K562 (cell line): ENCODE data around the gene DPAGT1. TPM values are rescaled to one million over a fixed set of nuclear protein-coding genes. Genes with fewer than 3 reads are reported as not detected.

Experiments used
- ATF1 ChIP-seq, 2 experiments: fragments of 450-650 bp in 1 of 2; IDR thresholded peaks; 2 replicates each; pipeline ENCODE4 v1.6.1; 2016; ENCODE audit warnings: missing compliant biosample characterization in 1 of 2, missing genetic modification characterization in 1 of 2
- ETV1 ChIP-seq: fragments of 450-650 bp; conservative IDR thresholded peaks from 2 replicates; pipeline ENCODE4 v1.6.1; 2016; ENCODE audit warnings: missing genetic modification characterization, control low read depth, low read depth, missing compliant biosample characterization
- GABPB2 ChIP-seq: fragments of 250-450 bp; sonication (Bioruptor Pico); conservative IDR thresholded peaks from 2 replicates; pipeline ENCODE4 v1.5.1; 2021; ENCODE audit warnings: mild to moderate bottlenecking
- RBM34 ChIP-seq: fragments of 200-400 bp; formaldehyde crosslinking; IDR thresholded peaks from 2 replicates; pipeline ENCODE4 v1.6.1; 2018; ENCODE audit warnings: low read length, borderline replicate concordance; ENCODE audit not compliant: insufficient read depth
- RCOR1 ChIP-seq, 2 experiments: IDR thresholded peaks; 2 replicates each; pipeline ENCODE4 v1.6.1; 2012; ENCODE audit warnings: low read depth in 2 of 2, low read length in 2 of 2, borderline replicate concordance in 1 of 2, improper control_type of control experiment in 1 of 2
- SIRT6 ChIP-seq: IDR thresholded peaks from one replicate; pipeline ENCODE4 v1.6.1; 2012; ENCODE audit warnings: low read depth, mild to moderate bottlenecking, control low read depth, inconsistent platforms, low read length, moderate library complexity
- SMAD4 ChIP-seq: fragments of 250-450 bp; sonication (Bioruptor Pico); conservative IDR thresholded peaks from 2 replicates; pipeline ENCODE4 v1.8.0; 2021; ENCODE audit warnings: inconsistent platforms, mild to moderate bottlenecking, moderate library complexity
- SNIP1 ChIP-seq: fragments of 450-650 bp; IDR thresholded peaks from 2 replicates; pipeline ENCODE4 v1.7.1; 2017; ENCODE audit warnings: low read depth, mild to moderate bottlenecking
- TCF3 ChIP-seq: sonication (generic); formaldehyde crosslinking; IDR thresholded peaks from 2 replicates; pipeline ENCODE4 v1.4.0; 2020; ENCODE audit warnings: mild to moderate bottlenecking, missing genetic modification reagents
- TRIM24 ChIP-seq, 2 experiments: fragments of 450-650 bp; IDR thresholded peaks; 2 replicates each; pipeline ENCODE4 v1.6.1; 2016
- ZFP36 ChIP-seq: fragments of 150-350 bp; IDR thresholded peaks from 2 replicates; pipeline ENCODE4 v1.6.1; 2018; ENCODE audit warnings: low read length, low read depth; ENCODE audit not compliant: partially characterized antibody
- ZNF140 ChIP-seq: fragments of 250-450 bp; sonication (Bioruptor Pico); IDR thresholded peaks from 2 replicates; pipeline ENCODE4 v1.8.0; 2021; ENCODE audit warnings: moderate library complexity, mild to moderate bottlenecking, inconsistent platforms
- ZNF24 ChIP-seq: fragments of 450-650 bp; IDR thresholded peaks from 2 replicates; pipeline ENCODE4 v1.6.1; 2016
- ZNF444 ChIP-seq: fragments of 250-450 bp; sonication (Bioruptor Pico); IDR thresholded peaks from 2 replicates; pipeline ENCODE4 v1.4.0; 2020; ENCODE audit warnings: mild to moderate bottlenecking, moderate library complexity
- polyA plus RNA-seq, 8 experiments: library from polyadenylated mRNA; depleted of rRNA in 4 of 8; stranded (reverse) in 5 of 8; unstranded in 3 of 8; fragments of >200 nt; fragmentation: Nextera tagmentation in 2 of 8; fragmentation: Illumina TruSeq in 1 of 8; extraction: Ambion mirVana in 2 of 8; extraction: Trizol in 1 of 8; gene quantifications; 2 replicates each; pipeline versions ENCODE4 v1.2.1 to v1.2.3, GENCODE V29; 2011 to 2014; ENCODE audit warnings: inconsistent platforms in 1 of 8, missing spikeins in 1 of 8
- total RNA-seq, 7 experiments: library from RNA; depleted of rRNA in 6 of 7; stranded (reverse); fragments of >200 nt in 6 of 7; fragmentation: Illumina TruSeq in 2 of 7; extraction: Trizol in 2 of 7; gene quantifications; 2 replicates each; pipeline versions ENCODE4 v1.2.1 to v1.2.3, GENCODE V29; 2011 to 2021; ENCODE audit warnings: low replicate concordance in 1 of 7
- TF ChIP-seq, protein P1 (sequence below), 2 experiments: fragments of 450-650 bp; IDR thresholded peaks; 2 replicates each; pipeline ENCODE4 v1.6.1; 2016; ENCODE audit warnings: mild to moderate bottlenecking in 2 of 2, borderline replicate concordance in 1 of 2, low read depth in 1 of 2, moderate library complexity in 1 of 2
- TF ChIP-seq, protein P2 (sequence below): IDR thresholded peaks from 3 replicates; pipeline ENCODE4 v1.6.1; 2011; ENCODE audit warnings: borderline replicate concordance, mild to moderate bottlenecking; ENCODE audit not compliant: insufficient read length, insufficient read depth
- TF ChIP-seq, protein P3 (sequence below), 2 experiments: fragments of 250-450 bp in 1 of 2; fragments of 450-650 bp in 1 of 2; sonication (Bioruptor Pico) in 1 of 2; IDR thresholded peaks; 2 replicates each; pipeline versions ENCODE4 v1.6.1 to v1.8.0; 2016 to 2021; ENCODE audit warnings: mild to moderate bottlenecking in 2 of 2, moderate library complexity in 2 of 2, missing compliant biosample characterization in 1 of 2, missing genetic modification characterization in 1 of 2
- TF ChIP-seq, protein P4 (sequence below): sonication (generic); formaldehyde crosslinking; IDR thresholded peaks from 2 replicates; pipeline ENCODE4 v1.9.0; 2022; ENCODE audit warnings: mild to moderate bottlenecking, missing genetic modification reagents

Gene DPAGT1
- total and polyA plus RNA-seq, 9 of the 15 experiments (the other 6 are each of a cell fraction or from before 2014, with no cell fraction given), result 29.9 to 135 (median 85.0) TPM

DNA sequence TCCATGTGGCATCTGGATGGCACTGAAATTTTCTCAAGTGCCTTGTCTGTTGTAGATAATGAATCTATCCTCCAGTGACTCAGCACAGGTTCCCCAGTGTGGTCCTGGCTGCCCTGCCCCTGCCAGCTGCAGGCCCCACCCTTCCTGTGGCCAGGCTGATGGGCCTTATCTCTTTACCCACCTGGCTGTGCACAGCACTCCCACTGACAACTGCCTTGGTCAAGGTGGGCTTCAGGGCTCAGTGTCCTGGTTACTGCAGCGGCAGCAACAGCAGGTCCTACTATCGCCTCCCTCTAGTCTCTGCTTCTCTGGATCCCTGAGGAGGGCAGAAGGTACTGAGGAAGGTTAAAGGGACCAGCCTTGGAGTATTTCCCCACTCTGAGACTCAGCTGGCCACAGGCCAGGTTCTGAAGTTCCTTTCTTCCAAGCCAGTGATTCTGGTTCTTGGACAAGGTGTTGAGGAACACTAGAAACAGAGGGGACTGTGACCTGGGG lies 13.9 kb downstream of the DPAGT1 start (continued):
- TF ChIP-seq, protein P1, sequence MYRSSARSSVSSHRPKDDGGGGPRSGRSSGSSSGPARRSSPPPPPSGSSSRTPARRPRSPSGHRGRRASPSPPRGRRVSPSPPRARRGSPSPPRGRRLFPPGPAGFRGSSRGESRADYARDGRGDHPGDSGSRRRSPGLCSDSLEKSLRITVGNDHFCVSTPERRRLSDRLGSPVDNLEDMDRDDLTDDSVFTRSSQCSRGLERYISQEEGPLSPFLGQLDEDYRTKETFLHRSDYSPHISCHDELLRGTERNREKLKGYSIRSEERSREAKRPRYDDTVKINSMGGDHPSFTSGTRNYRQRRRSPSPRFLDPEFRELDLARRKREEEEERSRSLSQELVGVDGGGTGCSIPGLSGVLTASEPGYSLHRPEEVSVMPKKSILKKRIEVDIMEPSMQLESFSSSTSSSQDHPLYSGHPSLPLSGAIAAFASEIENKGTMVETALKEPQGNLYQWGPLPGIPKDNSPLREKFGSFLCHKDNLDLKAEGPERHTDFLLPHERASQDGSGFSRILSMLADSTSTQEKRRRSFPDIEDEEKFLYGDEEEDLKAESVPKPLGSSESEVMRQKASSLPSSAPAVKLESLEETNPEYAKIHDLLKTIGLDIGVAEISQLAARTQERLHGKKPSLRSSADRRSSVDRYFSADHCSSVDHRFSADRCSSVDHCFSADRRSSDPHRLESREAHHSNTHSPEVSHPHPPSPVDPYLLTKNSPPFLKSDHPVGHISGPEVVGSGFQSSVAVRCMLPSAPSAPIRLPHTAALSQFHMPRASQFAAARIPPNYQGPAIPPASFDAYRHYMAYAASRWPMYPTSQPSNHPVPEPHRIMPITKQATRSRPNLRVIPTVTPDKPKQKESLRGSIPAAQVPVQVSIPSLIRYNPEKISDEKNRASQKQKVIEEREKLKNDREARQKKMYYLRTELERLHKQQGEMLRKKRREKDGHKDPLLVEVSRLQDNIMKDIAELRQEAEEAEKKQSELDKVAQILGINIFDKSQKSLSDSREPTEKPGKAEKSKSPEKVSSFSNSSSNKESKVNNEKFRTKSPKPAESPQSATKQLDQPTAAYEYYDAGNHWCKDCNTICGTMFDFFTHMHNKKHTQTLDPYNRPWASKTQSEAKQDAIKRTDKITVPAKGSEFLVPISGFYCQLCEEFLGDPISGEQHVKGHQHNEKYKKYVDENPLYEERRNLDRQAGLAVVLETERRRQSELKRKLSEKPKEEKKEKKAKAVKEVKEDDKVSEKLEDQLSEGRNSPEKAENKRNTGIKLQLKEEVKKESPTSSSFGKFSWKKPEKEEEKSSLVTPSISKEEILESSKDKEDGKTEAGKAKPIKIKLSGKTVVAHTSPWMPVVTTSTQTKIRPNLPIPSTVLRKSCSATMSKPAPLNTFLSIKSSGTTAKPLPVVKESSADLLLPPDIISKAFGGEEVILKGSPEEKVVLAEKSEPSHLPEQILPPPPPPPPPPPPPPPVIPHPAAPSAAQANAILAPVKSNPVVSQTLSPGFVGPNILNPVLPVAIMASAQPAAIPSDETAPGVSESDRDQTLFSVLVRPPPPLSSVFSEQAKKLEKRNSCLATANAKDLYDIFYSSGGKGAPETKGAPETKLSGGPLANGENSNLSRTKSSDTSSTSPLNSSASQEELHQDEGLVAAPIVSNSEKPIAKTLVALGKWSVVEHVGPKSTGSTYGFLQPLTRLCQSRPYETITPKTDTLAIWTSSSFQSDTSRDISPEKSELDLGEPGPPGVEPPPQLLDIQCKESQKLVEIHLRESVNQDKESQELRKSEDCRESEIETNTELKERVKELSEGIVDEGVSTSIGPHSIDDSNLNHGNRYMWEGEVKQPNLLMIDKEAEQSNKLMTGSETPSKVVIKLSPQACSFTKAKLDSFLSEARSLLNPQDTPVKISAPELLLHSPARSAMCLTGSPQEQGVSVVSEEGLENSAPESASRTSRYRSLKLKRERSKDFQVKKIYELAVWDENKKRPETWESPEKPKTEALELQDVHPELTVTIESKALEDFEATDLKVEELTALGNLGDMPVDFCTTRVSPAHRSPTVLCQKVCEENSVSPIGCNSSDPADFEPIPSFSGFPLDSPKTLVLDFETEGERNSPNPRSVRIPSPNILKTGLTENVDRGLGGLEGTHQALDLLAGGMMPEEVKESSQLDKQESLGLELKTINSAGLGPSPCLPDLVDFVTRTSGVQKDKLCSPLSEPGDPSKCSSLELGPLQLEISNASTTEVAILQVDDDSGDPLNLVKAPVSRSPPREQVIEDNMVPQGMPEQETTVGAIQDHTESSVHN (IDR thresholded peaks at IDR 0.05; ENCODE audit: borderline replicate concordance in 1 of 2, low read depth in 1 of 2), result peak in 1 of 2 experiments; percentile 70; a peak in 2 of 4 replicates
- no peak for TF ChIP-seq SIRT6
- TF ChIP-seq ATF1 (CRISPR knock-in tag; IDR thresholded peaks at IDR 0.05), result no peak
- peak; percentile 74 for TF ChIP-seq ATF1 (tag; IDR thresholded peaks at IDR 0.05)
- TF ChIP-seq ZFP36, result no peak
- TF ChIP-seq, protein P2, sequence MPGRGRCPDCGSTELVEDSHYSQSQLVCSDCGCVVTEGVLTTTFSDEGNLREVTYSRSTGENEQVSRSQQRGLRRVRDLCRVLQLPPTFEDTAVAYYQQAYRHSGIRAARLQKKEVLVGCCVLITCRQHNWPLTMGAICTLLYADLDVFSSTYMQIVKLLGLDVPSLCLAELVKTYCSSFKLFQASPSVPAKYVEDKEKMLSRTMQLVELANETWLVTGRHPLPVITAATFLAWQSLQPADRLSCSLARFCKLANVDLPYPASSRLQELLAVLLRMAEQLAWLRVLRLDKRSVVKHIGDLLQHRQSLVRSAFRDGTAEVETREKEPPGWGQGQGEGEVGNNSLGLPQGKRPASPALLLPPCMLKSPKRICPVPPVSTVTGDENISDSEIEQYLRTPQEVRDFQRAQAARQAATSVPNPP, result no peak
- no peak for TF ChIP-seq ZNF444 (CRISPR knock-in tag)
- no peak for TF ChIP-seq ZNF140 (CRISPR knock-in tag)
- peak; percentile 100 for TF ChIP-seq TCF3 (CRISPR knock-in tag)
- peak; percentile 93 to 96 for TF ChIP-seq TRIM24 (IDR thresholded peaks at IDR 0.05)
- TF ChIP-seq, protein P3, sequence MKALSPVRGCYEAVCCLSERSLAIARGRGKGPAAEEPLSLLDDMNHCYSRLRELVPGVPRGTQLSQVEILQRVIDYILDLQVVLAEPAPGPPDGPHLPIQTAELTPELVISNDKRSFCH (CRISPR knock-in tag; IDR thresholded peaks at IDR 0.05), result no peak
- TF ChIP-seq, protein P3 (tag; IDR thresholded peaks at IDR 0.05), result peak; percentile 48; the same call in 1 of the 2 replicates
- peak; percentile 67; the same call in 1 of the 2 replicates for TF ChIP-seq ZNF24
- TF ChIP-seq RBM34, result no peak
- no peak for TF ChIP-seq GABPB2
- peak; percentile 80 to 94; a peak in 3 of 4 replicates for TF ChIP-seq RCOR1 (IDR thresholded peaks at IDR 0.05; ENCODE audit: borderline replicate concordance in 1 of 2, low read depth in 2 of 2, low read length in 2 of 2)
- TF ChIP-seq SNIP1, result no peak
- peak; percentile 88 for TF ChIP-seq ETV1
- TF ChIP-seq, protein P4, sequence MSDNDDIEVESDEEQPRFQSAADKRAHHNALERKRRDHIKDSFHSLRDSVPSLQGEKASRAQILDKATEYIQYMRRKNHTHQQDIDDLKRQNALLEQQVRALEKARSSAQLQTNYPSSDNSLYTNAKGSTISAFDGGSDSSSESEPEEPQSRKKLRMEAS (CRISPR knock-in tag), result peak; percentile 76
- TF ChIP-seq SMAD4 (CRISPR knock-in tag), result peak; percentile 98
